ENCODE measurements around the gene TEX22.

The TEX22 gene

GRCh38 chr14:105430565-105430964, 32.2 kb downstream of the TEX22 start:
- Histone ChIP-seq H3K4me2 (ENCODE audit: low read length) (no peak overlapping the region), H3K4me3 (ENCODE audit: low read length) (no peak overlapping the region), H3K36me3 (ENCODE audit: control insufficient read depth, low read length) (peaks cover 57% of the 10 kb centered on the region), H3K79me2 (ENCODE audit: control insufficient read depth, low read length) (peaks cover 93% of the 10 kb centered on the region), H3F3A (ENCODE audit: control insufficient read depth, insufficient read depth) (no peaks in the 10 kb centered on the region), H3K4me1 (ENCODE audit: control insufficient read depth, low read length) (peaks cover 2% of the 10 kb centered on the region), H3K9me3 (ENCODE audit: control insufficient read depth, insufficient read depth, low read length) (no peaks in the 10 kb centered on the region), H3K27me3 (ENCODE audit: control insufficient read depth, low read length) (no peaks in the 10 kb centered on the region), H3K27ac (ENCODE audit: low read depth, low read length) (no peak overlapping the region), H4K20me1 (ENCODE audit: control insufficient read depth, insufficient read depth, low read depth, low read length) (no peaks in the 10 kb centered on the region), H3K9me2 (replicated peaks; ENCODE audit: control insufficient read depth, low read length) (no peaks in the 10 kb centered on the region)
- TF ChIP-seq EZH2phosphoT487 (IDR thresholded peaks at IDR 0.05; ENCODE audit: borderline replicate concordance, low read length) (no peak), CTCF (IDR thresholded peaks at IDR 0.05; ENCODE audit: low read depth, low read length, poor library complexity, severe bottlenecking) (no peak)

- peaks cover 4% of the 10 kb centered on the region for H3K4me1 ChIP-seq (ENCODE audit: control insufficient read depth, low read length)
- no peaks in the 10 kb centered on the region for H4K20me1 ChIP-seq (ENCODE audit: control insufficient read depth, insufficient read depth, low read depth, low read length)
- H3K9me3 ChIP-seq (ENCODE audit: control insufficient read depth, insufficient read depth, low read length) = no peaks in the 10 kb centered on the region
- H3K27me3 ChIP-seq (ENCODE audit: control insufficient read depth, low read length) = no peaks in the 10 kb centered on the region
- H3F3A ChIP-seq (ENCODE audit: control insufficient read depth, insufficient read depth) = no peaks in the 10 kb centered on the region
- peaks cover 93% of the 10 kb centered on the region for H3K79me2 ChIP-seq (ENCODE audit: control insufficient read depth, low read length)
- H3K4me3 ChIP-seq (ENCODE audit: low read length) = no peak overlapping the region
- H3K36me3 ChIP-seq (ENCODE audit: control insufficient read depth, low read length) = peaks cover 57% of the 10 kb centered on the region
- H3K4me2 ChIP-seq (ENCODE audit: low read length) = no peak overlapping the region
- H3K9me2 ChIP-seq (replicated peaks; ENCODE audit: control insufficient read depth, low read length) = no peaks in the 10 kb centered on the region
- H3K27ac ChIP-seq (ENCODE audit: low read depth, low read length) = no peak overlapping the region
- TF ChIP-seq EZH2phosphoT487 (IDR thresholded peaks at IDR 0.05; ENCODE audit: borderline replicate concordance, low read length) (no peak), CTCF (IDR thresholded peaks at IDR 0.05; ENCODE audit: low read depth, low read length, poor library complexity, severe bottlenecking) (no peak)
Measured at GRCh38 chr14:105431256-105431655, 32.9 kb downstream of the TEX22 start.

- Histone ChIP-seq H4K20me1 (ENCODE audit: control insufficient read depth, insufficient read depth, low read depth, low read length) (peaks cover 5% of the 10 kb centered on the region), H3K79me2 (ENCODE audit: control insufficient read depth, low read length) (peaks cover 93% of the 10 kb centered on the region)
Measured at GRCh38 chr14:105432657-105433056, 34.3 kb downstream of the TEX22 start.

GRCh38 chr14:105433161-105433605, 34.8 kb downstream of the TEX22 start:
- H4K20me1 ChIP-seq (ENCODE audit: control insufficient read depth, insufficient read depth, low read depth, low read length) = peaks cover 10% of the 10 kb centered on the region
- H3K79me2 ChIP-seq (ENCODE audit: control insufficient read depth, low read length) = peaks cover 93% of the 10 kb centered on the region
- peaks cover 4% of the 10 kb centered on the region for H3K4me1 ChIP-seq (ENCODE audit: control insufficient read depth, low read length)
- no peaks in the 10 kb centered on the region for H3F3A ChIP-seq (ENCODE audit: control insufficient read depth, insufficient read depth)
- H3K9me3 ChIP-seq (ENCODE audit: control insufficient read depth, insufficient read depth, low read length) = no peaks in the 10 kb centered on the region; the same call in 1 of the 2 replicates
- H3K27ac ChIP-seq (ENCODE audit: low read depth, low read length) = no peak overlapping the region
- H3K4me3 ChIP-seq (ENCODE audit: low read length) = no peak overlapping the region
- H3K4me2 ChIP-seq (ENCODE audit: low read length) = no peak overlapping the region
- TF ChIP-seq CTCF (IDR thresholded peaks at IDR 0.05; ENCODE audit: low read depth, low read length, poor library complexity, severe bottlenecking) = no peak
- TF ChIP-seq EZH2phosphoT487 (IDR thresholded peaks at IDR 0.05; ENCODE audit: borderline replicate concordance, low read length) = no peak
- no peaks in the 10 kb centered on the region for H3K27me3 ChIP-seq (ENCODE audit: control insufficient read depth, low read length)
- H3K36me3 ChIP-seq (ENCODE audit: control insufficient read depth, low read length) = peaks cover 64% of the 10 kb centered on the region
- H3K9me2 ChIP-seq (replicated peaks; ENCODE audit: control insufficient read depth, low read length) = no peaks in the 10 kb centered on the region

More at GRCh38 chr14:105432657-105433056, 34.3 kb downstream of the TEX22 start:
- TF ChIP-seq EZH2phosphoT487 (IDR thresholded peaks at IDR 0.05; ENCODE audit: borderline replicate concordance, low read length) = no peak
- Histone ChIP-seq H3K4me2 (ENCODE audit: low read length) (no peak overlapping the region), H3K4me3 (ENCODE audit: low read length) (no peak overlapping the region), H3K27me3 (ENCODE audit: control insufficient read depth, low read length) (no peaks in the 10 kb centered on the region), H3K9me3 (ENCODE audit: control insufficient read depth, insufficient read depth, low read length) (no peaks in the 10 kb centered on the region; the same call in 1 of the 2 replicates), H3K36me3 (ENCODE audit: control insufficient read depth, low read length) (peaks cover 60% of the 10 kb centered on the region), H3F3A (ENCODE audit: control insufficient read depth, insufficient read depth) (no peaks in the 10 kb centered on the region), H3K9me2 (replicated peaks; ENCODE audit: control insufficient read depth, low read length) (no peaks in the 10 kb centered on the region), H3K4me1 (ENCODE audit: control insufficient read depth, low read length) (peaks cover 4% of the 10 kb centered on the region), H3K27ac (ENCODE audit: low read depth, low read length) (no peak overlapping the region)
